ENCODE measurements around the gene MAST4.

MAST4 gene

GRCh38 chr5:66606713-66607112 is 10.5 kb downstream of the MAST4 start:
- no peak for DNase-seq

- DNase-seq, result no peak
These were observed 12.3 kb downstream of the MAST4 start for GRCh38 chr5:66608501-66608900.

- DNase-seq, result no peak
These were observed 13.4 kb downstream of the MAST4 start for GRCh38 chr5:66609615-66610014.

DNA sequence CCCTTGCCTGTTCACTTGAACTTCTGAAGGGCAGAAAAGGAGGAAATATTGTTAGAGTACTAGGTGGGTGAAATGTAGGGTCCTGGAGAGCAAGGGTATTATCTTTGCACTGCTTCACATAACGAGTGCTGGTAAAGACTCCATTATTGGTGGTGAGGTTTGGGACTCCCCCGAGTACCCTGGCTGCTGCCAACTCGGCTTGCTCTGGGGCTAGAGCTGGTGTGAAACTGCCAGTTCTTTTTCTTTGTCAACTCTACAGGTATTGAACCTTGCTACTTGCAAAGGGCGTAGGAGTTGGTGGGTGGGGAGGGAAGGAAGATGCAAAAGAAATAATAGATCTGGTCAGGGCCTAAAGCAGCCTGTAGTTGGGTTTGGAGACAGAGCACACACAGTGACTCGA is 16.0 kb downstream of the MAST4 start:
- no peak for DNase-seq

- DNase-seq, result no peak
These were observed 18.9 kb downstream of the MAST4 start for GRCh38 chr5:66615136-66615535.

- DNase-seq, result no peak
These were observed 19.7 kb downstream of the MAST4 start for GRCh38 chr5:66615894-66616293.

DNA sequence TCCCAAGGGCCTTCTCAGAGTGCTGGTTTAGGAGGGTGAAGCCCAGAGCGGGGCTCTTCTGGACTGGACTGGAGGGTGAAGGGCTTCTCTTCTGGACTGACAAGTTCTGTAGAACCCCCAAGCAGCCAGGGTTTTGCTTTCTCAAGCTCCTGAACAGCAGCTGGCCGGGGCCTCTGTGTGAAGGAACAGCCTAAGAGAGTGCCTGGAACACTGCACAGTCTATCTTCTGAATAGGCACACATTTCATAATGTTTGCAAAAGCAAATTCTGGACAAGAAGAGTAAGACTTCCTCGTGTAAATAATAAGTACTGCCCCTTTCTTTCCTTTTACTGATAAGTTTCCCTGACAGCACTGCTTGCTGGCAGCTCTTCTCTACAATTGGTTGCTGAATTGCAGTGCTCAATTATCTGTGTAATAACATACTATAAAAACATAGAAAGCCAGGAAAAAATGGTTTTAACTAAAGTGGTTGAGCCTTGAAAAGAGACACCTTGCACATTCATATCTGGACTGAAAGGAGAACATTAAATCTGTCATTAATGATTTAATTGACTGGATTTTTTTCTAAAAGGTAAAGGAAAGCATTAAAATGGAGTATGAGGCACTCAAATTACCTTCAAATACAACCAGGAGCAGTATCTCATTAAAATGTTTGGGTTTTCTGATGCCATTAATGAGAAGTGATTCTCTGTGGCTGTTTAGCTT is 20.5 kb downstream of the MAST4 start:
- no peak for DNase-seq

- no peak for DNase-seq
These were observed 21.2 kb downstream of the MAST4 start for GRCh38 chr5:66617226-66617861.

DNA sequence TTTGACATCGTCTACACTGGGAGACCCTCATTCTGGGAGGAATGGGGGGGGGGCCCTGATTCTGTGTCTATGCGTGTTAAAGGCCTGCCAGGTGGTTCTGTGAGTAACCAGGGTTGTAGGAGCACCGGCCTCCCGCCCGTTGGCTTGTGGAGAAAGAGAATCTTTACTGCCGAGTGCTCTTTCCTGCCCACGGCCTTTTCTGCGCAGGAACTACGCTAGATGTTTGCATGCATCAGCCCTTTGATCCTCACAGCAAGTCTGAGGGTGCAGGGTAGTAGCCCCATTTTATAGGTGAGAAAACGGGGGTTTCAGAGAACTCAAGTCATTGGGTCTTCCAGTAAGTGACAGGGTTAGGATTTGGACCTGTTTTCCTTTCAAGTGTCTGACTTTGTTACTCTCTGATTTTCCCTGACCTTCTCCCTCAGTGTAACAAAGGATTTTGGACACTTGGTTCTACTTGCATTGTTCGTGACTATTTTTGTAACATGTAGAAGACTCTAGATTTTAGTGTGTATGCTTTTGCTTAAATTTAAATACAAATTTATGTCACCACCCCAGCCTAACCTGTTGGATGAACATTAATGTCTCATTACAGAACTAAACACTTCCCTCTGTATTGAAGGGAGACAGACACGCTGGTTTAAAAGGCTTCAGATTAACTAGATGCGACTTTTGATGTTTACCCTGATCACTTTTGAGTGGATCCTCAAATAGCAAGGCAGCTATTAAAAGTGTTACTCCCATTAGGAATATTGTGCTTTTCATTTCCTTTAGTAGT is 22.0 kb downstream of the MAST4 start:
- no peak for DNase-seq

GRCh38 chr5:66620711-66621110 is 24.5 kb downstream of the MAST4 start:
- DNase-seq, result no peak

GRCh38 chr5:66621146-66621545 is 25.0 kb downstream of the MAST4 start:
- DNase-seq, result no peak

DNA sequence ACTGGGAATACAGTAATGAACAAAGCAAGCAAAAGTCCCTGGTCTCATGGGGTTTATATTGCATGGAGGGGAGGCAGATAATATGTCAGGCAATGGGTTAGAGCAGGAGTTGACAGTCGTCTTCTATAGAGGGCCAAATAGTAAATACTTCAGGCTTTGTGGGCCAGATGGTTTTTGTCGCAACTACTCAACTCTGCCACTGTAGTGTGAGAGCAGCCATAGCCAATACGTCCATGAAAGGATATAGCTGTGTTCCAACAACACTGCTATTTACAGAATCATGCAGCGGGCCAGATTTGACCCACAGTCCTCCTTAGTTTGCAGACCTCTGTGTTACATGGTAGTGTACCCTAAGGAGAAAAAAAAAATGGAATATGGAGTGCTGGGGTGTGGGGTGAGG is 25.5 kb downstream of the MAST4 start:
- no peak for DNase-seq

DNA sequence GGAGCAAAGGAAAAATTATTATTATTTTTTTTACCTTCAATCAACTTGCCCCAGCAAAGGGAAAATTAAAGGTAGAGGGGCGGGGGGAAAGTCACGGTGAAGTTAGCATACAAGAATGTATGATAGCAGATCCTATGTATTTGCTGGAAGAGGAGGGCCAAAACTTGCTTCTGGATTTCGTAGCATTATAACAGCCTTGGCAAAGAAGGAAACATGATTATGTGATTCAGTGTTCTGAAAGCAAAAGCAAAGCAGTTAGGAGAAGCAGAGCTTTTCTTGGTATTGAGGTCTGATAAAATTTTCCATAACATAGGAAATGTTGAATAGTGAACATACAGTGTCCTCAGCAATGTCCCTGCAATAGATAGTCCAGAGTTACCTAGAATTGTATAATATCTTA is 32.4 kb downstream of the MAST4 start:
- DNase-seq, result no peak

GRCh38 chr5:66629446-66629845 is 33.3 kb downstream of the MAST4 start:
- no peak for DNase-seq

- no peak for DNase-seq
These were observed 37.6 kb downstream of the MAST4 start for GRCh38 chr5:66633754-66634153.

DNA sequence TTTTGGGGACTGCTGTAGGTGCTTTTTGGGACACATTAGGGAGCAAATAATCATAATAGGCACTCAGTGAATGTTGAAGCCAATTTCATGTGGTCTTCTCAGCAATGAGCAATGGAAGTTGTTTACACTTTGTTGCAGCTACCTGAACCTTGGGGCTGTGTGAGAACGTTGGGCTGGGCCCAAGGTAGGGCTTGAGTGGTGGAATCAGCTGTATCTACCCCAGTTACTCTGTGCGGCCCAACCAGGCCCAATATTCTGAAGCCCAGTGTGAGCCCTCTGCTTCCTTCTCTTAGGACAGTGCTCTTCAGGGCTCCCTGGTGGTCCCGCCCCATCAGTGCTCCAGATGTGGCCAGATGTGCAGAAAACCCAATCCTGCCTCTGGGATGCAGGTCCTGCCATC is 38.4 kb downstream of the MAST4 start:
- DNase-seq, result no peak

DNA sequence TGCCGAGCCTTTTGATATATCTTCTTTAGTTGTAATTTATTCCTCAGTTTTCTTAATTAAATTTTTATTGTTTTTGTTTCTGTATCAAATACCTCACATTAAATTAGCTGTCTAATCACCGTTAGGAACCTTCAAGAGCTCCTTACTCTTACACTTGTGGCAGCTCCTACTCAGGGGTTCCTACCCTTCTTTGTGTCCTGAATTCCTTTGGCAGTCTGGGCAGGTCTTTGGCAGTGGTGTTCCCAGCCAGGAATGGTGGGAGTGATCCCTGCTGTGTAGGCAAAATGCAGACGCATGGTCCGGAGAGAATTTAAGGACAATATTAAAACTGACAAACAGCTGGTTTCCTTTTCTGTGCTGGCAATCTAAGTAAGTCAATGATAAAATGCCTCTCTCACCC is 41.8 kb downstream of the MAST4 start:
- DNase-seq, result no peak

- DNase-seq, result no peak
These were observed 42.8 kb downstream of the MAST4 start for GRCh38 chr5:66639037-66639436.

DNA sequence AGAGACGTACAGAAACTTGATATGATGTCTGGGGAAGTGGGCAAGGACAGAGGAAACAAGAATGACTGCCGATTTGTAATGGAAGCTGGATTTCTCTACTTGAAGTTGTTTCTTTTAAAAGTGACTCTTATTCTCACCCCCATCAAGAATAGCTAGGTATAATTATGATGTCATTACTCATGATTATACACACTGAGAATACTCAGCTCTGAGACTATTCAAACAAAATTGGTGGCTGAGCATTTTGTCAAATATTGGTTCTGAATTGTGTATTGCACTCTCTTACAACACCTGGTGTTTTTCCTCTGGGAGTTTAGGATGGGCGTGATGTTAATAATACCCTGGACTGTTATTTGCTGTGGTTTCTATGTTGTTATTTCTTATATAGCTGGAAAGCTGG is 46.3 kb downstream of the MAST4 start:
- DNase-seq, result no peak

- DNase-seq, result no peak
These were observed 47.2 kb downstream of the MAST4 start for GRCh38 chr5:66643387-66643786.

- DNase-seq, result no peak
These were observed 47.9 kb downstream of the MAST4 start for GRCh38 chr5:66644111-66644510.

- DNase-seq, result no peak
These were observed 48.8 kb downstream of the MAST4 start for GRCh38 chr5:66645039-66645438.

DNA sequence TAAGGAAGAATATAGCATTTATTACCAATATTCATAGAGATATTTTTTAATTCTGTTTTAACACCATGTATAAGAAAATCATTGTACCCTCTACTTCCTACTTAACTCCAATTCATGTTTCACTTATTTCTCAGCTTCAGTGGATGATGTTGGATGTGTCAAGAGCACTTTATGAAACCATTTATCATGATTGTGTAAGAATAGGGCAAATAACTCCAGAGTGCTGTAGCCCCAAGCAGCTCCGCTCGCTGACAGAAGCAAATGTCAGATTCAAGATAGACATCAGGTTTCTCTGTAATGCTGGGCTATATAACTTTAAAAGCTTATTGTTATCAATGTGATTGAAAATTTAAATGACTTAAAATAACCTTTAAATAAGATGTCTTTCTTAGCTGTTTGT is 50.4 kb downstream of the MAST4 start:
- DNase-seq, result no peak

All from CD4-positive, alpha-beta T cell treated with Interferon alpha-2 for 1 hour (primary cell).